HG03135 (cell line): ENCODE results near the gene B9D1.

Experiments used
- ATAC-seq: cut with Tn5 transposase; IDR thresholded peaks from one replicate; pipeline ENCODE4 v1.9.1; 2021; ENCODE audit warnings: mild to moderate bottlenecking, moderate library complexity; ENCODE audit not compliant: unreplicated experiment

Gene B9D1

GRCh38 chr17:19341641-19342610, 20.6 kb downstream of the B9D1 start:
- no peak for ATAC-seq

GRCh38 chr17:19341211-19341631, 21.3 kb downstream of the B9D1 start:
- no peak for ATAC-seq

GRCh38 chr17:19339341-19339815, 23.1 kb downstream of the B9D1 start:
- ATAC-seq: no peak

- no peak for ATAC-seq
Observed at GRCh38 chr17:19338031-19338990, 24.2 kb downstream of the B9D1 start.

- ATAC-seq: no peak
Observed at GRCh38 chr17:19337712-19338023, 24.9 kb downstream of the B9D1 start.

GRCh38 chr17:19336938-19337711, 25.4 kb downstream of the B9D1 start:
- ATAC-seq: no peak

GRCh38 chr17:19335951-19336631, 26.4 kb downstream of the B9D1 start:
- no peak for ATAC-seq

- no peak for ATAC-seq
Observed at GRCh38 chr17:19334331-19334730, 28.2 kb downstream of the B9D1 start.

- no peak for ATAC-seq
Observed at GRCh38 chr17:19333736-19334290, 28.7 kb downstream of the B9D1 start.

GRCh38 chr17:19333132-19333440, 29.4 kb downstream of the B9D1 start:
- ATAC-seq: no peak

GRCh38 chr17:19332371-19333131, 30.0 kb downstream of the B9D1 start:
- ATAC-seq: no peak

- ATAC-seq: no peak
Observed at GRCh38 chr17:19331543-19332245, 30.8 kb downstream of the B9D1 start.

- no peak for ATAC-seq
Observed at GRCh38 chr17:19331134-19331533, 31.4 kb downstream of the B9D1 start.

GRCh38 chr17:19330271-19330670, 32.3 kb downstream of the B9D1 start:
- no peak for ATAC-seq

GRCh38 chr17:19329839-19330238, 32.7 kb downstream of the B9D1 start:
- no peak for ATAC-seq

GRCh38 chr17:19329136-19329535, 33.4 kb downstream of the B9D1 start:
- ATAC-seq: no peak

- no peak for ATAC-seq
Observed at GRCh38 chr17:19328441-19329061, 34.0 kb downstream of the B9D1 start.
